AG09319 (cell line): Measurements from ENCODE around the gene TTC39B.

Source experiments
- DNase-seq: peaks from one replicate; pipeline ENCODE4 v3.0.0-alpha.2; 2010; ENCODE audit warnings: low read depth; ENCODE audit errors: extremely low read depth
- CTCF ChIP-seq: IDR thresholded peaks from 2 replicates; pipeline ENCODE4 v1.5.1; 2011; ENCODE audit warnings: low read depth, mild to moderate bottlenecking, inconsistent platforms, low read length, moderate library complexity

Gene TTC39B

GRCh38 chr9:15306757-15307522 lies at the start of gene TTC39B:
TTC39B (minus strand) TSS chr9:15307216; CDS start chr9:15307125, 91 bp downstream.
- peak; percentile 79 for DNase-seq
- TF ChIP-seq CTCF, result no peak; the same call in 1 of the 2 replicates

- DNase-seq, result no peak
- TF ChIP-seq CTCF, result no peak
Measured at GRCh38 chr9:15355669-15356068, 48.7 kb upstream of the TTC39B start.

DNA sequence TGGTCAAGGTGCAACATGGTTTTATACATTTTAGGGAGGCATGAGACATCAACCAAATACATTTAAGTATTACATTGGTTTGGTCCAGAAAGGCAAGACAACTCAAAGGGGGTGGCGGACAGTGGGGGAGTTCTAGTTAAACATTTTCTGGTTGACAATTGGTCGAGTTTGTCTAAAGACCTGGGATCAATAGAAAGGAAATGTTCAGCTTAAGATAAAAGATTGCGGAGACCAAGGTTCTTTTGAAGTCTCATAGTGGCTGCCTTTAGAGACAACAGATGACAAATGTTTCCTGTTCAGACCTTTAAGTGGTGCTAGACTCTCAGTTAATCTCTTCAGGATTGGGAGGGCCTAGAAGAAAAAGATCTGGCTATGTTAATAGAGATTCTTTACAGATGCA lies 47.7 kb upstream of the TTC39B start:
- TF ChIP-seq CTCF, result no peak; the same call in 1 of the 2 replicates
- DNase-seq, result no peak

DNA sequence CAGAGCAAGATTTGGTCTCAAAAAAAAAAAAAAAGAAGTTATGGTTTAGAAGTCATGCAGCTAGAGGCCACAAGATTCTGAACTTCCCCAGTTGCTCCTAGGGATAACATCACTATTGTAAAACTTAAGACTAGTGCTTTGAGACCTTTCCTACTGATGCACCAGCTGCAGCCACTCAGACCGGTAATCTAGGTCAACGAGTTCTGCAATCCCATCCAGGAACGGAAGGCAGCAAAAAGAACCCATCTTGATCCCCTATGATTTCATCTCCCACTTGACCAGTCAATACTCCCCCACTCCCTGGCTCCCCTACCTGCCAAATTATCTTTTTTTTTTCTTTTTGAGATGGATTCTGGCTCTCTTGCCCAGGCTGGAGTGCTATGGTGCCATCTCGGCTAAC lies 46.9 kb upstream of the TTC39B start:
- no peak for TF ChIP-seq CTCF
- no peak for DNase-seq

DNA sequence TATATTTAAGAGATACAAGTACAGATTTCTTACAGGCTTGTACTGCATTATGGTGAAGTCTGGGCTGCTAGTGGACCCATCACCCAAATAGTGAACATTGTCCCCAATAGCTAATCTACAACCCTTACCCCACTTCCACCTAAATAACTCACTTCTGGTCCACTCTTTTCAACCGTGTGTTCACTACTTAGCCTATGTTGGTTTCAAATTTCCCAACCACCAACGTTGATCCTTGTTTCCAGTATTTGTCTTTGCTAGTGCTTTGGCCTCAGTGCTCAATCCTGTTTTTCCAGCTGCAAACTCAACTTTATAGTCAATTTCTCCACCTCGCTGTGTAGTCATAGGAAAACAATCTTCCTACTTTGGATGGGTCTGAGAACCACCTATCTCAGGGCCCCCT lies 45.3 kb upstream of the TTC39B start:
- TF ChIP-seq CTCF, result no peak

DNA sequence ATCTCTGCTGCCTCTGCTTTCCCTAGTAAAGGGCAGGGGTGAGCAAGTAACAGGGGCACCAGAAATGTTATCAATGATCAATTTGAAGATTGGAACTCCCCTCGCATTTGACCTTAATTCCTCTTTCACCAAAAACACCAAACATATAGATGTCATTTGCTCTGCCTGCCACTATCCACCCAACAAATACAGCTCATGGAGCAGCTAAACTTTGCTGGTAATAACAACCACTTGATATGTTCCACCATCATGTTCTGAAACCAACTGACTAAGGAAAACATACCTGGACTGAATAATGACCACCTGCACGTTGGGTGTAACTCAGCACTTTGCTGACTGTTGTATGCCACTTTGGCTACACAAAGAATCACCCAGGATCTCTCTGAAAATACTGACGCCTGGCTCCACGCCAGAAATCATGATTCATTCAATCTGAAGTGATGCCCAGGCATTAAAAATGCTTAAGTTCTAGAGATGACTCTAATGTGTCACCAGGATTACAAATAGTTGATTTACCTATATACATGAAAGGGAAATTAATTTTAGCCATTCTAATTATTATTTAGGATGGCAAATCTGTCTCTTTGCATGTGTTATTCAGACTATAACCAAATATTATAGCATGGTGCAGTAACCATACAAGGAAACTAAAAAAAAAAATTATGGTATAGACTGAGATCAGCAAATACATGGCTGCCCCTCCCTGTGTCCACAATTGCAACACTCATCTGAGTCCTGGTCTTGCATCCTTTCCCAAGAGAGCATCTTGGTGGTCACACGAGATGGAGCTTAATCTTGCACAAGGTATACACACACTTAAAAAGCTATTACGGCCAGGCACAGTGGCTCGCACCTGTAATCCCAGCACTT lies 43.1 kb upstream of the TTC39B start:
- no peak for DNase-seq
- no peak for TF ChIP-seq CTCF

More for the DNA sequence above, 45.3 kb upstream of the TTC39B start:
- no peak for DNase-seq

GRCh38 chr9:15346837-15347236 lies 39.8 kb upstream of the TTC39B start:
- no peak for DNase-seq
- no peak for TF ChIP-seq CTCF
